Measurements from ENCODE around the gene SNTG2.

SNTG2 gene

GRCh38 chr2:1403565-1403964 is 452.9 kb downstream of the SNTG2 start:
- TF ChIP-seq, protein P1, sequence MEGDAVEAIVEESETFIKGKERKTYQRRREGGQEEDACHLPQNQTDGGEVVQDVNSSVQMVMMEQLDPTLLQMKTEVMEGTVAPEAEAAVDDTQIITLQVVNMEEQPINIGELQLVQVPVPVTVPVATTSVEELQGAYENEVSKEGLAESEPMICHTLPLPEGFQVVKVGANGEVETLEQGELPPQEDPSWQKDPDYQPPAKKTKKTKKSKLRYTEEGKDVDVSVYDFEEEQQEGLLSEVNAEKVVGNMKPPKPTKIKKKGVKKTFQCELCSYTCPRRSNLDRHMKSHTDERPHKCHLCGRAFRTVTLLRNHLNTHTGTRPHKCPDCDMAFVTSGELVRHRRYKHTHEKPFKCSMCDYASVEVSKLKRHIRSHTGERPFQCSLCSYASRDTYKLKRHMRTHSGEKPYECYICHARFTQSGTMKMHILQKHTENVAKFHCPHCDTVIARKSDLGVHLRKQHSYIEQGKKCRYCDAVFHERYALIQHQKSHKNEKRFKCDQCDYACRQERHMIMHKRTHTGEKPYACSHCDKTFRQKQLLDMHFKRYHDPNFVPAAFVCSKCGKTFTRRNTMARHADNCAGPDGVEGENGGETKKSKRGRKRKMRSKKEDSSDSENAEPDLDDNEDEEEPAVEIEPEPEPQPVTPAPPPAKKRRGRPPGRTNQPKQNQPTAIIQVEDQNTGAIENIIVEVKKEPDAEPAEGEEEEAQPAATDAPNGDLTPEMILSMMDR (IDR thresholded peaks at IDR 0.05; ENCODE audit: control insufficient read depth, extremely low read depth, insufficient read depth) = no peak
- DNase-seq (ENCODE audit: low read depth) = no peak
- H3K4me3 ChIP-seq (ENCODE audit: low read depth, low read length) = no peak overlapping the region

DNA sequence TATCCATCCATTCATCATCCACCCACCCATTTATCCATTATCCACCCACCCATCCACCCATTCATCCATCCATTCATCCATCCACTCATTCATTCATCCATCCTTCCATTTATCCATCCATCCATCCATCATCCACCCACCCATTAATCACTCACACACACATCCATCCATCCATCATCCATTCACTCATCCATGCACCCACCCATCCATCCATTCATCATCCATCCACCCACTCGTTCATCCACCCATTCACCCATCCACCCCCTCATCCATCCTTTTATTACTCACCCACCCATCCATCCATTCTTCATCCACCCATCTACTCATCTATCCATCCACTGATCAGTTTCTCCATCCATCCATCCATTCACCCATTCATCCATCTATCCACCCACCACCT is 454.5 kb downstream of the SNTG2 start:
- DNase-seq (ENCODE audit: low read depth) = no peak
- TF ChIP-seq, protein P1 (IDR thresholded peaks at IDR 0.05; ENCODE audit: control insufficient read depth, extremely low read depth, insufficient read depth) = no peak
- no peak overlapping the region for H3K4me3 ChIP-seq (ENCODE audit: low read depth, low read length)

- no peak overlapping the region for H3K4me3 ChIP-seq (ENCODE audit: low read depth, low read length)
- TF ChIP-seq, protein P1 (IDR thresholded peaks at IDR 0.05; ENCODE audit: control insufficient read depth, extremely low read depth, insufficient read depth) = no peak
- no peak for DNase-seq (ENCODE audit: low read depth)
Measured at GRCh38 chr2:1405967-1406366, 455.3 kb downstream of the SNTG2 start.

GRCh38 chr2:1406434-1406833 is 455.8 kb downstream of the SNTG2 start:
- H3K4me3 ChIP-seq (ENCODE audit: low read depth, low read length) = no peak overlapping the region
- TF ChIP-seq, protein P1 (IDR thresholded peaks at IDR 0.05; ENCODE audit: control insufficient read depth, extremely low read depth, insufficient read depth) = no peak
- DNase-seq (ENCODE audit: low read depth) = no peak

- no peak overlapping the region for H3K4me3 ChIP-seq (ENCODE audit: low read depth, low read length)
- DNase-seq (ENCODE audit: low read depth) = no peak
- TF ChIP-seq, protein P1 (IDR thresholded peaks at IDR 0.05; ENCODE audit: control insufficient read depth, extremely low read depth, insufficient read depth) = no peak
Measured at GRCh38 chr2:1407950-1408675, 457.5 kb downstream of the SNTG2 start.

DNA sequence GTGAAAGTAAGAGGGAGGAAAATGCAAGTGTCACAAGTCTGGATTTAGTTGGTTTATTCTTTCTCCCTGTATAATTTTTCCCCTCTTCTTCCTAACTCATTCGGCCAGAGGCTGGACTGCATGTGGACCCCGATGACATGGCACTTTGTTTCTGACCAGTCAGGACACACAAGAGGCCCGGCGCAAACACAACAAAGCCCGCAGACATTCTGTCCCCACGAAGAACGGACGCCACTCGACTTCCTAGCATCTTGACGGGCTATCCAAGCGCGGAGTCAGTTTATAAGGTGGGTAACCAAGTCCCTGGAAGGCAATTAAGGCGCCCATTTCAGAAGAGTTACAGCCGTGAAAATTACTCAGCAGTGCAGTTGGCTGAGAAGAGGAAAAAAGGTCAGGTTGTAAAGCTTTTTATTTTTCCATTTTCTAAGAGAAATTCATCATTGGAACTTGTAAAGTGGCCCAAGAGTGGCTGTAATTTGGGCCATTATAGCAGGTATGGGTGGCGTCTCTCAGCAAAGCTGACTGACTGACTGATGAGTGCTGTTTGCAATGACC is 462.6 kb downstream of the SNTG2 start, which contains the start of gene TPO:
TSS of gene TPO (plus strand) at position 308 of the 555 bp plus-strand sequence. CDS start 946 bp downstream, outside the sequence.
- TF ChIP-seq, protein P1 (IDR thresholded peaks at IDR 0.05; ENCODE audit: control insufficient read depth, extremely low read depth, insufficient read depth) = no peak
- no peak within 1 kb of the TSS for H3K4me3 ChIP-seq (ENCODE audit: low read depth, low read length)
- DNase-seq (ENCODE audit: low read depth) = no peak

Data from LNCaP clone FGC (cell line).